CD4-positive, alpha-beta T cell treated with Interleukin-6 at 100 ng/mL for 8 hours (primary cell): ENCODE data around the gene RSPH6A.
"Not testable (repeated sequence)": the region's sequence is repeated elsewhere in the genome, so short reads cannot be mapped to it uniquely, and the experiment has no call there.

Source experiments
- DNase-seq: peaks from one replicate; pipeline ENCODE4 v3.0.0-alpha.2; 2020; ENCODE audit warnings: mixed read lengths, low spot score

RSPH6A gene

DNA sequence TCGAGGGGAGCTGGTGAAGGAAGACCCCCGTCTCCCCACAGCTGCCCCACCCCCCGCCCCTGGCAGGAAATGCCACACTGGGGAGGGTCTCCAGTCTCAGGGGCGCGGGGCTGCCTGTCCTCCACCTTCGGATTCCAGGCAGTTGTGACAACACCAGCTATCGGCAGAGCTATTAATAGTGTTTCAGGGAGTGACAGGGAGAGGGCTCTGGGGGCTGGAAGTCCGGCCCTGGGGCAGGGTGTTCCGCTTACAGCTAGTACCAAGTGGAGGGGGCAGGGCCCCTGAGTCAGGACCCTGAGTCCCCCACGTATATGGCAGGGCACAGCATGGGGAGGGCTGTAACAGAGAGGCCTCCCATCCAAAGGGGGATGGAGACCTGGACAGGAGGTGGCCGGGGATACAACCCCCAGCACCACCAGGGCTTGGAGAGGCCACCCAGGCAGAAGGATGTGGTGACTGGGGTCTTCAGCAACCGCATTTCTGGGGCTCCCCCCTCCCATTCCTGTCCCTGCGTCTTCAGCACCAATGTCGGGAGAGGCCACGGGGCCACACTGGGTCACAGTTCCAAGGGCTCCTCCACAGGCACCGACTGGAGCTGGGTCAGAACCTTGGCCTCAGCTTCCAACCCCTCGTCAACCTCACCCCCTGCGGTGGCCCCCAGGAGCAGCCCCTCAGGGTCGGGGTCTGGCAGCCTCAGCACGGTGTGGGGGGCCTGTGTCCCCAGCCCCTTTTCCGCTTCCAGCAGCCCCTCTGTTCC lies 50.0 kb downstream of the RSPH6A start:
- no peak for DNase-seq

DNA sequence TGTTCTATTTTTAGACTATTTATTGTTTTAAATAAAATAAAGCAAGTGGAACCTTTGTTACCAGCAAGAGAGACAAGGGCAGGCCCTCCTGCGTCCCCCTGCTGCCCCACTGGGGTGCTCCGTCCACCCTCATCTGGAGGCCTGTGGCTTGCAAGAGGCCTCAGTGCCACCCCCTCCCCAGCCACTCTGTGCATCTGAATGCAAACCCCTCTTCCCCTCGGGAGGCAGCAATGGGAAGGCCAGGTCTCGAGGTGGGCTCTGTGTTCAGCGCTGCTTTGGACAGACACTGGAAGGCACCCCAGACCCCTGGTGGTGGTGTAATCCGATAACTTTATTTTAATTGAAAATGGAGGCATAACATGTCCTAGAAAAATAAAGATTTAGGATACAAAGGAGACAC lies 50.6 kb downstream of the RSPH6A start:
- DNase-seq = no peak

DNA sequence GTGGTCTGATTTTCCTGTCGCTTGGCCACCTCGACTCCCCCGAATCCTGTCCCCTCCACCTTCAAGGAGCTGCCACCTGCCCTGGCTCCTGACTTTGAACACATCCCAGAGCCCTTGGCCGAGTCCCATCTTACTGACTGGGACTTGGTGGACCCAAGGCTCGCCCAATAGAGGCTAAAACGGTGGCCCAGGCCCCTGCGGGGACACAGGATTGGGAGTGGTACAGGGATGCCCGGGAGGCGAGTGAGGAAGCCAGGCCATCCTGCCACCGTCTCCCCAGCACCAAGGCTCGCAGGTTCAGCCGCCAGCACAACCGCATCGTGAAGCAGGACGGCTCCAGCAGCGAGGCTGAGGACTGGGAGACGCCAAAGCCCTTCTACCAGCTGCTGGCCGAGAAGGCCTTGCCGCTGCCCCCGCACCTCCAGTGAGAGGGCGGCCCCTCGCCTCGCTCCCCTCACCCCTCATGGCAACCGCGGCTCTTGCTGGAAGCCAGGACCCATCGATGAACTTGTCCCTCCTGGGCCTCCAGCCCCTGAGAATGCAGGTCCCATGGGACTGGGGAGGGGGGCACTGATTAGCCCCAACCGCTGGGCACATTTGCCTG lies 51.3 kb downstream of the RSPH6A start:
- no peak for DNase-seq

DNA sequence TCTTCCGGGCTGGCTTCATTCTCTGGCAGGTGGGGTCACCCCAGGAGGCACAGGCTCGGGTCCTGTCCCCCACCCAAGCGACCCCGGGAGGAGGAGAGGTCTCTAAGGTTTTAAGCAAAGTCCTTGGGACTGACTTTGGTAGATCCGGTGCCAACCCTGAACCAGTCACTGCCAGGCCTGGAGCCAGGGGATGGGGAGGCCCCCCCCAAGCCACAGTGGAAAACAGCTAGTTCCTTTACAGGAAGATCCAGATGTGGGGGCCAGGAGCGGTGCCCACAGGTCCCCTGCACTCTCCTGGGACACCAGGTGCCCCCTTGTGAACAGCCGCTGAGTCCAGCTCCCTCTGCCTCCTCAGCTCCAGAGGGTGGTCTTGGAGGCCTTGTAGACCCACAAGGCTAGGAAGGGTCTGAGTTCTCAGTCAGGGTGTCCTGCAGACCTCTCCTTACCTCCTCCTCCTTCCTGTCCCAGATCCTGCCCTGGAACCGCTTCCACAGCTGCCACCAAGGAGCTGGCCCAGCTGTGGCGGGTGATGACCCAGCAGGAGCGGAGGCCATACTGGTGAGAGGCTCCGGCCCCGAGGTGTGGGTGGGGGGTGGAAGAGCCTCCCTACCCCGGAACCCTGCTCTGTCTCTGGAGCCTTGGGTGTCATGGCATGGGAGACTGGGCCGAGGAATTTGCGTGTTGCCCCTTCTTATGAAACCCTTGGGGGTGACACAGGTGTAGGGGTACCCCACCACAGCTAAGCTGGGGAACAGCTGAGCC lies 52.1 kb downstream of the RSPH6A start:
- no peak for DNase-seq

DNA sequence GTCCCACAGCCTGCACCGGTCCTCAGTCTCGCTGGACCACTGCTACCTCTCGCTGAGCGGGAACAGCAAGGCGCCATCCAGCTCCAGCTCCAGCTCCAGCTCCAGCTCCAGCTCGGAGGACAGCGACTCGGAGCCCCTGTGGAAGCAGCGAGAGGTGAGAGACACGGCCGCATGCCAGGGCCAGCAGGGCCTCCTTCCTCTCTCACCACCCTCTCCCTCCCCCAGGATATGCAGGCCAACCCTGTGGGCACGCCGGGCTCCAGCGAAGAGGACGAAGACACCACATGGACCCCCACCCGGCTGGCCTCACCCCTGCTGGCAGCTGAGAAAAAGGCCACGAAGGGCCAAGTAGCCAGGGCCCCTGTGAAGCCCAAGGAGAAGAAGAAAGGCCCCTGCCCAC lies 53.4 kb downstream of the RSPH6A start:
- no peak for DNase-seq

DNA sequence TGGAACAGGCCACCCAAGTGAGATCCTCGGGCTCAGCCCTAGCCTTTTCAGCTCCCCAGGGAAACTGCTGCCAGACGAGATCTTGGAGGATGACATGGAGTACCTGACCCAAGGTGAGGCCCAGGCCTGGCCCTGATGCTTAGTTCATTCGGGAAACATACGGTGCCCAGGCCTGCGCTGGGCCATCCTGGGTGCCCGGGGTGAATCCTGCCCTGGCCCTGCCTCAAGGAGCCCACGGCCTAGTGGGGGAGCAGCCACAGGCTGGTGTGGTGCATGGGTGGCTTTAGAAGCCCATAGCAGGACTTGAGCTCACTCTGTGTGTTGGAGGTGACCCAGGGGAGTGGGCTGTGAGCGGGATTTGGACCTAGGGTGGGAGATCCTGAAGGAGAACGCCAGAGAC lies 56.2 kb downstream of the RSPH6A start:
- no peak for DNase-seq

DNA sequence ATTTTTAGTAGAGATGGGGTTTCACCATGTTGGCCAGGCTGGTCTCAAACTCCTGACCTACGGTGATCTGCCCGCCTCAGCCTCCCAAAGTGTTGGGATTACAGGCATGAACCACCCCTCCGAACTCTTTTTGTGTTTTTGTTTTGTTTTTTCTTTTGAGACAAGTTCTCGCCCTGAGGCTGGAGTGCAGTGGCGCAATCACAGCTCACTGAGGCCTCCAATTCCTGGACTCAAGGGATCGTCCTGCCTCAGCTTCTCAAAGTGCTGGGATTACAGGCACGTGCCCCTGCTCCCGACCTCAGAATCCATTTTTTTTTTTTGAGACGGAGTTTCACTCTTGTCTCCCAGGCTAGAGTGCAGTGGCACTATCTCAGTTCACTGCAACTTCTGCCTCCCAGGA lies 57.4 kb downstream of the RSPH6A start:
- DNase-seq = no peak

DNA sequence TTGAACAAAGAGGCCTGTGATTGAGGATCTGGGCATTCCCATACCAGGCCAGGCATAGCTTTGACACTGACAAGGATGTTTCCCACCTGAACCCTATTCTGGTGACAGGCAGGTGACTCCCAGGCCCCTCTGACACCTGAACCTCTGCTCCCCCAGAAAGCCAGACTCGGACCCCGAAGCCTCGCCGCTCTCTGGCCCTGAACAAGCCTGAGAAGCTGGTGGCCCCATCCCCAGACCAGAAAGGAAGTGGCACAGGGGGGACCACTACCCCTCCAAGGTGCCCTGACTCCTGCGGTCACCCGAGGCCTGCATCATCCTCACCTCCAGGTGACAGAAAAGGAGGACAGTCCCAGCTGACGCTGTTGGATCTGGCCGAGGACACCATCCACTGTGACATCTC lies 60.8 kb downstream of the RSPH6A start:
- DNase-seq = no peak

DNA sequence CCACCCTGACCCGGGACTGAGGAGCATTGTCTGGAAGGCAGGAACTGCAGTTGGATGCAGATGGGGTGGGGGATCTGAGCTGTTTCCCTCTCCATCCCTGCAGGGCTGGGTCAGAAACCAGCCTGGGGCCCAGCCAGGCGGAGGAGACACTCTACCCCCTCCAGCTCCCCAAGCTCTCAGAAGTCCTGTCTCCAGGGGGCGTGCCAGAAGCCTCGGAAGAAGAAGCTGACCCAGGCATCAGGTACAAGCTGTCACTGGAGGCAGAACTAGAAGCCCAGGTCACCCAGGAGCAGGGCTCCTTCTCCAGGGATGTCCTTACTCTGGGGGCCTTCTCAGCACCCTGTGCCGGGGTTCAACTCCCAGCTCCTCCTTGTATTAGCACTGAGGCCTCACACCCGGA lies 61.6 kb downstream of the RSPH6A start:
- DNase-seq = no peak

DNA sequence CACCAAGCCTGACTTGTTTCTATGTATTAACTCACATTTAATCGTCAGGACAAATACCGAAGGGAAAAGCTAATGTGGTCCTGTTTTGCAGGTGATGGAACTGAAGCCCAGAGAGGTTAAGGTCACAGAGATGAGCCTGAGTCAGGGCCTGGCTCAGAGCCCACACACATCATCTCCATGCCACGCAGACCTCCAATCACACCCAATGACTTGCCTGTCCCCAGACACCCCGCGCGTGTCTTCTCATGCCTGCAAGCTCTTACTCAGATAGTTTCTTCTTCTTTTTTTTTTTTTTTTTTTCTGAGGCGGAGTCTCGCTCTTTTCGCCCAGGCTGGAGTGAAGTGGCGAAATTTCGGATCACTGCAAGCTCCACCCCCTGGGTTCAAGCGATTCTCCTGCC lies 62.5 kb downstream of the RSPH6A start:
- no peak for DNase-seq

DNA sequence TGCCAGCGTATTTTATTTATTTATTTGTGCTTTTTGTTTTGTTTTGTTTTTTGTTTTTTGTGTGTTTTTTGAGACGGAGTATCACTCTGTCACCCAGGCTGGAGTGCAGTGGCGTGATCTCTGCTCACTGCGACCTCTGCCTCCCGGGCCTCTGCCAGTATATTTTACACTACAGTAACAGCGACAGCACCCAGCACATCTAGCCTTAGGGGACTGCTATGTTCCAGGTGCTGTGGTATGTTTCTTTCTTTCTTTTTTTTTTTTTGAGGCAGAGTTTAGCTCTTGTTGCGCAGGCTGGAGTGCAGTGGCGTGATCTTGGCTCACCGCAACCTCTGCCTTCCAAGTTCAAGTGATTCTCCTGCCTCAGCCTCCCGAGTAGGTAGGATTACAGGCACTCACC lies 63.6 kb downstream of the RSPH6A start:
- not testable (repeated sequence) for DNase-seq

DNA sequence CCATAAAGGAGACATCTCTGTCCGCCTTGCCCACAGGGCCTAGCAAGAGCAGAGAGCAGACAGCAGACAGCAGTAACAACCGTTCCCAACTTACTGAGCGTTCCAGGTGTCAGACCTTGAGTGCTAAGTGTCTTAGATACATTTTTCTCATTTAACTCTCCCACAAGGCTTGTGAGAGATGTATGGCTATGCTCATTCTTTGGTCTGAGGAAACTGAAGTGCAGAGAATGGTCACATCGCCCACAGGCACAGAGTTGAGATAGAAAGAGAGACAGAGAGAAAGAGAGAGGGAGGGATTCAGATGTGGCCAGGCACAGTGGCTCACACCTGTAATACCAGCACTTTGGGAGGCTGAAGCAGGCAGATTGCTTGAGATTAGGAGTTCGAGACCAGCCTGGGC lies 67.6 kb downstream of the RSPH6A start:
- no peak for DNase-seq

DNA sequence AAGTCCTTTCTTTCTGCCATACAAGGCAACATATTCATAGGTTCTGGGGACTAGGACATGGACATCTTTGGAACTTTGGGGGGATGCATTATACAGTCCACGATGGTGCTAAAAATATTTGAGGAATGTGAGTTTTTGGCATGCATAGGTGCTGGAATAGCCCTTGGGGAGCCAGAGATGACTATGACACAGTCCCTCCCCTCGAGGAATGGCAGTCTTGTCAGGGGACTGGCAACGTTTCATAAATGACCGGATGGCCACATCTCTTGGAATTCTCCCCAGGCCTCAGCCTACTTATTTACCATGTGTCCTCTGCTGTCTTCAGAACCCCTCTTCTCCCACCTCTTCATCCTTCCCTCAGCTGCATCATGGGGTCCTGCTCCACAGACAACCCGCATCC lies 68.2 kb downstream of the RSPH6A start:
- DNase-seq = no peak
